Kasumi-1 (cell line): ENCODE measurements around the gene PUM1.

Experiments used
- DNase-seq, 2 experiments: peaks; one replicate each; lab custom pipeline; 2025; lab: John Stamatoyannopoulos, UW

The PUM1 gene

GRCh38 chr1:30907481-30908315 is 157.8 kb downstream of the PUM1 start:
- DNase-seq = no peak

DNA sequence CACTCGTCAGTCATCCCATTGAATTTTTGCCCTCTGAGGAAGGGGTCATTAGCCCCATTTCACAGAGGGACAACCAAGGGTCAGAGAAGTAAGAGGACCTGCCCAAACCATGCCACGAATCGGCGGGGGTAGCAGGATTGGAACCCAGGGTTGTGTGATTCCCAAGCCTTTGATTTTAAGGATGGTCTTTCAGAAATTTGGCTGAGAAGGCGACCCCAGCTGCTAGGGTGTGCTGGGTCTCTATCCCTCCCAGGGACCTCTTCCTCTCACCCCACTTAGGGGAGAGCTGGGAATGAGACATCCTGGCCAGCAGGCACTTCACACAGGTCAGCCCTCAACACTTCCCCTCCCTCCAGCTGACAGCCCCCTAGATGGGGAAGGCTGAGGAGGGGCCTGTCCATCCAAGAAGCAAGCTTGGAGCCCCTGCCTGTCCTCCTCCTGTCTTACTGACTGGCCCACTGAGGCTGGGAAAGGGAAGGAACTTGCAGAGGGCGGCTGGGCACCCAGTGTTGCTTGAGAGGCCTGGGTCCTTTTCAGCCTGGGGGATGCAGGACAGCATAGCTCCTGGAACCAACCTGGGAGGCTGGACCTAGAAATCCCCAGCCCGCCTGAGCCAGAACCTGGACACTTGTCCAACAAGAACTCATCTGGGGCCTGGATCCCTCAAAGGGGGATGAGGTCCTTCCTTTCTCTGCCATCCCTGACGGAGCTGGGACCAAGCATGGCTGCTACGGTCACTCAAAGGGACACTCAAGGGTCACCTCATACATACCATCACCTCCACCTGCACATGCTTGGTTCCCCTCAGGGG is 158.7 kb downstream of the PUM1 start:
- no peak for DNase-seq

- DNase-seq = no peak
Observed at GRCh38 chr1:30905916-30906620, 159.4 kb downstream of the PUM1 start.

- no peak for DNase-seq
Observed at GRCh38 chr1:30905403-30905802, 160.1 kb downstream of the PUM1 start.

DNA sequence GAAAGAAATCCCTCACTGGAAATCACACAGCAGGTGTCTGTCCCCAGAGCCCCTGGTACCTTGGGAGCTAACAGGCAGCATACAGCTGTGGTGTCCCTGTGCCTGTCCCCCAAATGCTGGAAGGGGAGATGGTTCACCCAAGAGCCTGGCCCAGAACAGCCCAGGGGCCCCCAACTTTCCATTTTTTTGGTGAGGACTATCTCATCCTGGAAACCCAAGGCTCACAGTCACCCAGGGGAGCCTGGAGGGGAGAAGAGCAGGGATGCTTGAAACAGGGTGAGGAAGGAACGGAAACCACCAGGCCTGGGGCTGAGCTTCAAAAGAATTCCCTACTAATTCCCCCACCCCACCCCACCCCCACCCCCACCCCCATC is 160.6 kb downstream of the PUM1 start:
- no peak for DNase-seq

DNA sequence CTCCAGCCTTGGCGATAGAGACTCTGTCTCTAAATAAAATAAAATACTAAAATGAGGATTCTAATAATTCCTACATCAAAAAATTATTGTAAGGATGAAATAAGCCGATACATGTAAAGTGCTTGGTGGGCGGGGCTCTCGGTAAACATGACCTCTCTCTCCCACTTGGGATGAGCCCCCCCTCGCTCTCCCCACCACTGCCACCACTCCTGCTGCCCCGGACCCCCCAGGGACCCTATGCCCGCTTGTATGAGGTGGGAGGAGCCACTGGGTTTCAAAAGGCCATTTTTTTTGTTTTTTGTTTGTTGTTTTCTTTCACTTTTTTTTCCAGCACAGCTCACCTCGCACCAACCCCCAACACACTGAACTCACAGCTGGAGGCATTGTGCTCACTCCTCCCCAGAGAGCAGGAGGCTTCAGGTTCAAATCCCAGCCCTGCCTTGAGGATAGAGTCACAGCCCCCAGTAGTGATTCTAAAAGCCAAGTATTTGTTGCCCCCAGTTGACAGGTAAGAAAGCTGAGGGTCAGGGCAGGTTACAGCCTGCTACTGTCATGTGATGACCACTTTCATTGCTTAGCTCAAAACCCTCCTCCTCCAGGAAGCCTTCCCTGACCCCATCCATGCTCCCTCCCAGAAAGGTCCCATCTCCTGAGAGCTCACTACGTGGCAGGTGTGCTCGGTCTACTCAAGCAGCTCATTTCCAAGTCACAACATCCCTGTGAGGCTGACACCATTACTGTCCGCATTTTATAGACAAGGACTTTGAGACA is 161.1 kb downstream of the PUM1 start:
- DNase-seq = no peak

DNA sequence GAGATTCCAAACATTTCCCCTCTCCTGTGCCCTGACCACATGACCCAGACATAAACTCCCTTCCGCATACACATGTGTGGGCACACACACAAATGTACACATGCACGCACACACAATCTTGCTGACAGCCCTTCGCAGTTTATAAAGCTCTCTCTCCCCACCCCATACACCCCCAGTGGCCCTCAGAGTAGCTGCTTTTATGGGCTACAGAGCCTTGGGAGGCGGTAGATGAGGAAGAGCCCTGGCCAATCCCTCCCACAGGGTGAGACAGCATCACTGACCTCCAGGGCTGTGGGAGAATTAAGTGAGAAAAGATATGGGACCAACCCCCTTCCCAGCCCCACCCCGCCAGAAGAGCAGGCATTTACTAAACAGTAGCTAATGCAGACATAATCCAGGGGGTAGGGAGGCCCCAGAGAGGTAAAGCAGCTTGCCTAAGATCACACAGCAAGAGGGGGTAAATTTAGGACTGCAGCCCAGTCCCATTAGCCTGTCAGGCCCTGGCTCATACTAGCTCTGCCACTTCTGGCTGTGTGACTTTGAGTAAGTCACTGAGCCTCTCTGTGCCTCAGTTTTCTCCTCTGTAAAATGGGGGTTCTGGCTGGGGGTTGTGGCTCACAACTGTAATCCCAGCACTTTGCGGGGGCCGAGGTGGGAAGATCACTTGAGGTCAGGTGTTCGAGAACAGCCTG is 162.0 kb downstream of the PUM1 start:
- DNase-seq = no peak

DNA sequence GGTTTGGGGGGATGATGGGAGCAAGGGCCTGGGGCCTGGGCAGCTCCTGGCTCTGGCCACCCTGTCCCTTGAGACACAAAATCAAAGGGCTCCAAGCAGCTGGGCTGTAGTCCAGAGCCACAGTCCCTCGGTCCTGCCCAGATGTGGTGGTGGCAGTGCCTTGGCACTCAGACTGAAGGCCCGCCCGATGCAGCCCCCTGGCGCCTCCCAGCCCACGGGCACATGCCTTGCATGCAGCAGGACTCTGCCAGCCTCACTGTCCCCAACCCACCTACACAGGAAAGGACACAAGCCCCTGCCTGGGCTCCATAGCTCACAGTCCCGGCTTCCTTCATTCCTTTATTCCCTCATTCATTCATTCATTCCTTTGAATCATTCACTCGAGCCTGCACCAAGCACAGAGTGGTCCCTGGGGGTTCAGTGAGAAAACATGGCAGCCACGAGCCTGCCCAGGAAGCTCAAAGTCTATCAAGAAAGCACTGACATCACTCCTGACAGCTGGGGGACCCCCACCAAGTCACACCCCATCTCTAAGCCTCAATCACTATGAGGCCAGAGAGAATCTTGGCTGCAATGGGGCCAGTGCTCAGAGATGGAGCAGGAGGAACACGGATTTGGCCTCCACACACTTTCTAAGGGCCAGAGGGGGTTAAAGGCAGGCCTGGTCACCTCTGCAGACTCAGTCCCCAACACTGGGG is 162.8 kb downstream of the PUM1 start:
- no peak for DNase-seq

GRCh38 chr1:30901798-30902581 is 163.5 kb downstream of the PUM1 start:
- no peak for DNase-seq

DNA sequence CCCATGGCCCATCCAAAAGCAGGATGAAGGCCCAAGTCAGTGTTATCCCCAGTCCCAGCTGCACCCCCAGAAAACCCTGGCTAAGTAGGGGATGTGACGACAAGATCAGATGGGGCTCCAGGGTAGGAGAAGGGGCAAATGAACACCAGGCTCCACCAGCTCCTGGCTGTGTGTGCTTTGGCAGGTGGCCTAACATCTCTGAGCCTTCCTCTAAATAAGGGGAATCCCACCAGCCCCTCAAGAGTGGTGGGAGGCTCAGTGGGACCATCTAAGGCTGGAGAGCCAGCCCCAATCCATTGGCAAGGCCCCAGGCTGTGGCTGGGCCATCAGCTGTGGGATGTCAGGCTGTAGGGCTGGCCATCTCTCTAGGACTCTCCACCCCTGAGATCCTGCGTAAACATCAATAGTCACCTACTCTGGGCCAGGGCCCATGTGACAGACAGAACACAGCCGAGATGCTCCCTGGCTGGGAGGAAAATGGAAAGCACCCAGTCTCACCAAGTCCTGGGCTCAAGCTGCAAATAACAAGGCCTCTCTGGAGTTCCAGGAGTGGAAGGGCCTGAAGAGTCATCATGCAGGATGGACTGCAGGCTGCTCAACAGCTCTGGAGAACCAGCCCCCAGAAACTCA is 164.5 kb downstream of the PUM1 start:
- DNase-seq = no peak

- no peak for DNase-seq
Observed at GRCh38 chr1:30900486-30900885, 165.0 kb downstream of the PUM1 start.

GRCh38 chr1:30899577-30900389 is 165.7 kb downstream of the PUM1 start:
- DNase-seq = no peak

DNA sequence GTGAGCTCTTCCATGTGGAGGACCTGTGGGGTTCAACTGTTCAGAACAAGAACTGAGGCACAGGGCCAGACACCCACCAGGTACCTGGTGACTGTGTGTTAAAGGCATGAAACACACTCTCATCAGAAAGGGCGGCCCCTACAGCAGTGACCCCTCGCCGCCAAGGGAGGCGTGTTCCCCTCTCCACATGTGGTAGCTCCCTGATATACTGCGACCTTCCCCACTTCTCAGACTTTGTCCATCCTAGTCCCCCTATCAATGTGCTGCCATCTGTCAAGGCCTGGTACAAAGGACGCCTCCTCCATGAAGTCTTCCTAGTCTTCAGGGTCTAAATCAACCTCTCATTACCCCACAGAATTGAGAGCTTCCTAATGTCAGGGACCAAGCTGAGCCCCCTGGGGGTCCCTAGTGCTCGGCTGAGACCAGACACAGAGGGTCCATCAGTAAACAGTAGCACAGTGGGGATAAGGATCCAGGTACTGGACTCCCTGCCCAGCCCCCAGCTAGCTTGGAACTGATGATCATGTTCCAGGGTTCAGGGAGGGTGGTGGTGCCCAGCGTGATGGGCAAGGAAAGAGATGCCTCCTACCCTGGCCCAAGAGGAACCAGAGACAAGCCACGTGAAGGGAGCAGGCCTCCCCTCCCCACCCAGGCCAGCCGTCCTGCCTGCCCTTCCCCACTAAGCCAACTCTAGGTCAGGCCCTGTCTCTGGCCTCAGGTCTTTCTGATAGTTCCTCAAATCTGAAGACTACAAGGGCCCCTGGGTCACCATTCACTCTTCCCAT is 167.3 kb downstream of the PUM1 start:
- no peak for DNase-seq

GRCh38 chr1:30896905-30897304 is 168.6 kb downstream of the PUM1 start:
- DNase-seq = no peak

DNA sequence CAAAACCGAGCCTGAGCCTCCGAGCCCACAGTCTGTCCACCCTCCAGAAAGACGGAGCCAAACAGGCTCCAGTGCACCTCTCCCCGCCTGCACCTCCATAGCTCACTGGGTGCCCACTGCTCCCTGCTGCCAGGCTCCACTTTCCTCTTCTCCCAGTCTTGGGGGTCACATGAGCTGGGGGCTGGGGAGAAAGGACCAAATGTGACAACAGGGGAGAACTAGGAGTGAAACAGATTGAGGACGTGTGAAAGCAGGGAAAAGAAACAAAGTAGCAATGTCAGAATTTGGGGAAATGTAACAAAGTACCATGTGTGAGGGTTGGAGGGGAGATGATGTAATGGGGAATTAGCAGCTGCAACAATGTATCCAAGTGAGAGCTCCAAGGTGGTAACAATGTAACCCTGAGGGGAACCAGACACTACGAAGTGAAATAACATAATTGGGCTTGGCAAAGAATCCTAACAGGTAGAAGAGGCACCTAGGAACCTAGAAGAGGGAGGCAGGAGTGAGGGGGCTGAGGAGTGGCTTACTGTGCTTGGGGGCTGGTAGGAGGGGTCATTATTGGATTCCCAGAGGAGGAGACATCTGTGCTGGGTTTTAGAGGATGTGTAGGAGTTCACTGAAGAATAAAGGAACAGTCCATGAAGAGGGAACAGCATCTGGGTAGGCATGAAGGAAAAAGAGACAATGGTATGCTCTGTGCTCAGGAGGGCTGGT is 169.4 kb downstream of the PUM1 start:
- no peak for DNase-seq

DNA sequence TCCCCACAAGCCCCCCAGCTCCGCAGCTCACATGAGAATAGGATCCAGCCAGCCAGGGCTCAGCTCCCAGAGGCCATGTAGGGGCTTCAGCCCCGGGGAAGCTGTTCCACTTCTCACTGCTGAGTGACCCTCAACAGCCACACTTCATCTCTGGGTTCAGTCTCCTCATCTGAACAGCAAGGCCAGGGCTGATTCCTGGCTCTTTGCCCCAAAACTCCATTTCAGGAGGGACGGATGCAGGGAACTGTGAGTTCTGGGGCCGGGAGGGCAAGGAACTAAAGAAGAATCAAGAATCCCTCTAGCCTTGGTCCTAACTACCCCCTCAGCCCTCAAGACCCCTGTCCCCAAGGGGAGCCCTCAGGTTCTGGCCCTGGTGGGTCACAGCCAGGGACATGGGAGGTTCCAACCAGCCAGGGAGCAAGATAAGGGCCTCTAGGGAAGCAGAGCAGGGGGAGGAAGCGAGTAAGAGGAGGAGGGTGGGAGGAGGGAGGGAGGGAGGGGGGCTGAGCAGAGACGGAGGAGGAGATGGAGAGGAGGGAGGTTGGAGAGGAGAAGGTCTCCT is 170.1 kb downstream of the PUM1 start:
- no peak for DNase-seq

GRCh38 chr1:30894508-30894973 is 171.0 kb downstream of the PUM1 start:
- no peak for DNase-seq
